AG08395 (cell line): Measurements from ENCODE around the gene ABHD2.
"Not testable (repeated sequence)": the region's sequence is repeated elsewhere in the genome, so short reads cannot be mapped to it uniquely, and the experiment has no call there.

Experiments used
- DNase-seq: peaks from one replicate; pipeline ENCODE4 v3.0.0; 2012; ENCODE audit warnings: mixed read lengths, low spot score

ABHD2 gene

GRCh38 chr15:89139613-89140499 is 51.6 kb downstream of the ABHD2 start:
- no peak for DNase-seq

- DNase-seq, result no peak
These were observed 52.3 kb downstream of the ABHD2 start for GRCh38 chr15:89140595-89140994.

- DNase-seq, result not testable (repeated sequence)
These were observed 52.9 kb downstream of the ABHD2 start for GRCh38 chr15:89141159-89141558.

- DNase-seq, result no peak
These were observed 53.6 kb downstream of the ABHD2 start for GRCh38 chr15:89141885-89142284.

GRCh38 chr15:89142423-89142822 is 54.2 kb downstream of the ABHD2 start:
- no peak for DNase-seq

GRCh38 chr15:89143503-89144162 is 55.4 kb downstream of the ABHD2 start:
- peak; percentile 49 for DNase-seq

GRCh38 chr15:89144491-89144890 is 56.2 kb downstream of the ABHD2 start:
- no peak for DNase-seq

- no peak for DNase-seq
These were observed 58.1 kb downstream of the ABHD2 start for GRCh38 chr15:89146366-89146765.

GRCh38 chr15:89148126-89148525 is 59.9 kb downstream of the ABHD2 start:
- no peak for DNase-seq

GRCh38 chr15:89149501-89150101 is 61.3 kb downstream of the ABHD2 start:
- no peak for DNase-seq

- no peak for DNase-seq
These were observed 62.0 kb downstream of the ABHD2 start for GRCh38 chr15:89150287-89150686.

- DNase-seq, result no peak
These were observed 62.8 kb downstream of the ABHD2 start for GRCh38 chr15:89150762-89151664.

- no peak for DNase-seq
These were observed 66.9 kb downstream of the ABHD2 start for GRCh38 chr15:89155122-89155521.

- no peak for DNase-seq
These were observed 67.4 kb downstream of the ABHD2 start for GRCh38 chr15:89155656-89156055.

- no peak for DNase-seq
These were observed 68.8 kb downstream of the ABHD2 start for GRCh38 chr15:89157061-89157460.

- DNase-seq, result no peak
These were observed 69.8 kb downstream of the ABHD2 start for GRCh38 chr15:89157918-89158564.

GRCh38 chr15:89161666-89162065 is 73.4 kb downstream of the ABHD2 start:
- no peak for DNase-seq

- DNase-seq, result no peak
These were observed 75.2 kb downstream of the ABHD2 start for GRCh38 chr15:89163271-89164055.

- no peak for DNase-seq
These were observed 76.5 kb downstream of the ABHD2 start for GRCh38 chr15:89164712-89165211.

- DNase-seq, result no peak
These were observed 77.4 kb downstream of the ABHD2 start for GRCh38 chr15:89165677-89166076.
